ENCODE results near the gene B3GAT3. TPM values are rescaled to one million over a fixed set of nuclear protein-coding genes. Genes with fewer than 3 reads are reported as not detected.

B3GAT3 gene
- total RNA-seq, 2 experiments from 2014 or later, result 63.0 to 64.8 TPM

- ChIA-PET CTCF (interaction anchor here (1.5 to 1.9 kb wide), 2 partner anchors 13 to 14 kb away, joined by 4 to 6 read pairs; partner anchors contain the start of gene TUT1), POLR2A (interaction anchor here (1.0 to 4.3 kb wide), 2 partner anchors 13 to 61 kb away, joined by 3 to 23 read pairs; partner anchors contain the start of genes C11orf98, CSKMT and TUT1)
- H3K9me3 Mint-ChIP-seq (ENCODE audit: insufficient read depth), result no peaks in the 10 kb centered on the region
- H3K27ac Mint-ChIP-seq, result no peak overlapping the region
- no peak overlapping the region for H3K4me3 Mint-ChIP-seq
- H3K27me3 Mint-ChIP-seq (ENCODE audit: low read depth), result no peaks in the 10 kb centered on the region
- H3K36me3 Mint-ChIP-seq (ENCODE audit: low read depth), result peaks cover 69% of the 10 kb centered on the region
- ATAC-seq, result no peak
- no peak for DNase-seq
- H3K4me1 Mint-ChIP-seq (ENCODE audit: low read depth), result peaks cover 48% of the 10 kb centered on the region
Measured at GRCh38 chr11:62604460-62605120, 17.2 kb downstream of the B3GAT3 start.

- no peaks in the 10 kb centered on the region for H3K9me3 Mint-ChIP-seq (ENCODE audit: insufficient read depth)
- H3K36me3 Mint-ChIP-seq (ENCODE audit: low read depth), result peaks cover 69% of the 10 kb centered on the region
- DNase-seq, result no peak
- H3K27ac Mint-ChIP-seq, result peak overlapping the region; percentile 37
- no peak for ATAC-seq
- peaks cover 48% of the 10 kb centered on the region for H3K4me1 Mint-ChIP-seq (ENCODE audit: low read depth)
- CTCF ChIA-PET, result interaction anchor here (1.0 to 1.9 kb wide), 3 partner anchors 11 to 15 kb away, joined by 3 to 6 read pairs (median 4); partner anchors contain the start of gene TUT1
- POLR2A ChIA-PET, result interaction anchor here (1.0 to 4.3 kb wide), 3 partner anchors 12 to 238 kb away, joined by 3 to 23 read pairs (median 6); partner anchors contain the start of genes C11orf98, CSKMT and TUT1
- peak overlapping the region; percentile 34 for H3K4me3 Mint-ChIP-seq
- H3K27me3 Mint-ChIP-seq (ENCODE audit: low read depth), result no peaks in the 10 kb centered on the region
Measured at GRCh38 chr11:62603776-62604299, 17.9 kb downstream of the B3GAT3 start.

- DNase-seq, result no peak
- Mint-ChIP-seq H3K27me3 (ENCODE audit: low read depth) (no peaks in the 10 kb centered on the region), H3K4me1 (ENCODE audit: low read depth) (peaks cover 49% of the 10 kb centered on the region), H3K9me3 (ENCODE audit: insufficient read depth) (no peaks in the 10 kb centered on the region), H3K27ac (peak overlapping the region; percentile 41), H3K36me3 (ENCODE audit: low read depth) (peaks cover 72% of the 10 kb centered on the region), H3K4me3 (peak overlapping the region; percentile 34)
- ATAC-seq, result no peak
- ChIA-PET POLR2A (interaction anchor here (1.8 to 4.4 kb wide), 3 partner anchors 11 to 238 kb away, joined by 6 to 23 read pairs (median 23); partner anchors contain the start of genes C11orf98, CSKMT and TUT1), CTCF (interaction anchor here (1.0 to 1.9 kb wide), 3 partner anchors 10 to 16 kb away, joined by 3 to 6 read pairs (median 4); partner anchors contain the start of gene TUT1)
Measured at GRCh38 chr11:62603072-62603408, 18.7 kb downstream of the B3GAT3 start.

GRCh38 chr11:62602141-62603071 lies 19.4 kb downstream of the B3GAT3 start:
- peaks cover 72% of the 10 kb centered on the region for H3K36me3 Mint-ChIP-seq (ENCODE audit: low read depth)
- H3K27me3 Mint-ChIP-seq (ENCODE audit: low read depth), result no peaks in the 10 kb centered on the region
- CTCF ChIA-PET, result interaction anchor here (0.7 to 3.1 kb wide), 15 partner anchors 9 to 207 kb away, joined by 3 to 51 read pairs (median 4); partner anchors contain the start of genes B3GAT3, EML3, HNRNPUL2 and ROM1
- POLR2A ChIA-PET, result interaction anchor here (0.9 to 4.4 kb wide), 12 partner anchors 8 to 239 kb away, joined by 3 to 69 read pairs (median 6); partner anchors contain the start of genes C11orf98, CSKMT, EEF1G and HNRNPUL2
- H3K4me3 Mint-ChIP-seq, result peak overlapping the region; percentile 89
- peak overlapping the region; percentile 88 for H3K27ac Mint-ChIP-seq
- no peaks in the 10 kb centered on the region for H3K9me3 Mint-ChIP-seq (ENCODE audit: insufficient read depth)
- peak; percentile 35 for DNase-seq
- ATAC-seq, result no peak
- H3K4me1 Mint-ChIP-seq (ENCODE audit: low read depth), result peaks cover 49% of the 10 kb centered on the region

- CTCF ChIA-PET, result interaction anchor here (0.7 to 3.1 kb wide), 16 partner anchors 10 to 206 kb away, joined by 3 to 51 read pairs (median 4); partner anchors contain the start of genes B3GAT3, EML3, HNRNPUL2 and ROM1
- Mint-ChIP-seq H3K4me3 (peak within 1 kb of the TSS; percentile 89), H3K27me3 (ENCODE audit: low read depth) (no peaks in the 10 kb centered on the region), H3K4me1 (ENCODE audit: low read depth) (peaks cover 52% of the 10 kb centered on the region), H3K27ac (peak within 1 kb of the TSS; percentile 88), H3K36me3 (ENCODE audit: low read depth) (peaks cover 75% of the 10 kb centered on the region), H3K9me3 (ENCODE audit: insufficient read depth) (no peaks in the 10 kb centered on the region)
- DNase-seq, result peak; percentile 100
- ATAC-seq, result peak; percentile 88
- POLR2A ChIA-PET, result interaction anchor here (0.5 to 4.4 kb wide), 12 partner anchors 9 to 239 kb away, joined by 3 to 69 read pairs (median 5); partner anchors contain the start of genes C11orf98, CSKMT, EEF1G and HNRNPUL2
Measured at GRCh38 chr11:62601372-62602140, 20.2 kb downstream of the B3GAT3 start, which contains the start of gene MTA2. TSS of gene MTA2 (minus strand) at chr11:62601865. CDS start at chr11:62601450, 415 bp downstream.

- ChIA-PET POLR2A (interaction anchor here (0.6 to 4.4 kb wide), 13 partner anchors 9 to 280 kb away, joined by 3 to 69 read pairs (median 3); partner anchors contain the start of genes B3GAT3, C11orf98, CSKMT and EEF1G), CTCF (interaction anchor here (1.0 to 3.1 kb wide), 12 partner anchors 9 to 176 kb away, joined by 3 to 51 read pairs (median 4); partner anchors contain the start of genes B3GAT3, C11orf98, CSKMT and EML3)
- Mint-ChIP-seq H3K36me3 (ENCODE audit: low read depth) (peaks cover 75% of the 10 kb centered on the region), H3K9me3 (ENCODE audit: insufficient read depth) (no peaks in the 10 kb centered on the region), H3K27ac (peak overlapping the region; percentile 88), H3K4me3 (peak overlapping the region; percentile 89), H3K4me1 (ENCODE audit: low read depth) (peaks cover 54% of the 10 kb centered on the region), H3K27me3 (ENCODE audit: low read depth) (no peaks in the 10 kb centered on the region)
- ATAC-seq, result peak; percentile 15
- DNase-seq, result no peak
Measured at GRCh38 chr11:62601122-62601371, 20.7 kb downstream of the B3GAT3 start.

- H3K9me3 Mint-ChIP-seq (ENCODE audit: insufficient read depth), result no peaks in the 10 kb centered on the region
- DNase-seq (no peak), ATAC-seq (no peak)
- peak overlapping the region; percentile 88 for H3K27ac Mint-ChIP-seq
- H3K36me3 Mint-ChIP-seq (ENCODE audit: low read depth), result peaks cover 76% of the 10 kb centered on the region
- peaks cover 56% of the 10 kb centered on the region for H3K4me1 Mint-ChIP-seq (ENCODE audit: low read depth)
- POLR2A ChIA-PET, result interaction anchor here (0.6 to 4.4 kb wide), 12 partner anchors 9 to 280 kb away, joined by 3 to 69 read pairs (median 10); partner anchors contain the start of genes B3GAT3, C11orf98, CSKMT and EEF1G
- H3K4me3 Mint-ChIP-seq, result peak overlapping the region; percentile 89
- H3K27me3 Mint-ChIP-seq (ENCODE audit: low read depth), result no peaks in the 10 kb centered on the region
- CTCF ChIA-PET, result interaction anchor here (0.7 to 3.1 kb wide), 8 partner anchors 9 to 96 kb away, joined by 3 to 51 read pairs (median 4); partner anchors contain the start of genes C11orf98, CSKMT and TUT1
Measured at GRCh38 chr11:62600367-62601121, 21.2 kb downstream of the B3GAT3 start.

GRCh38 chr11:62599901-62600300 lies 21.9 kb downstream of the B3GAT3 start:
- Mint-ChIP-seq H3K9me3 (ENCODE audit: insufficient read depth) (no peaks in the 10 kb centered on the region), H3K36me3 (ENCODE audit: low read depth) (peaks cover 76% of the 10 kb centered on the region), H3K4me1 (ENCODE audit: low read depth) (peaks cover 58% of the 10 kb centered on the region), H3K4me3 (peak overlapping the region; percentile 89), H3K27me3 (ENCODE audit: low read depth) (no peaks in the 10 kb centered on the region), H3K27ac (peak overlapping the region; percentile 88)
- CTCF ChIA-PET, result interaction anchor here (0.7 to 3.1 kb wide), 10 partner anchors 8 to 175 kb away, joined by 3 to 51 read pairs (median 4); partner anchors contain the start of genes C11orf98, CSKMT, LBHD1 and TUT1
- POLR2A ChIA-PET, result interaction anchor here (0.6 to 4.4 kb wide), 11 partner anchors 8 to 241 kb away, joined by 3 to 69 read pairs (median 6); partner anchors contain the start of genes B3GAT3, C11orf98, CSKMT and EML3
- ATAC-seq (no peak), DNase-seq (no peak)

GRCh38 chr11:62599069-62599696 lies 22.6 kb downstream of the B3GAT3 start:
- ChIA-PET POLR2A (interaction anchor here (0.6 to 4.4 kb wide), 13 partner anchors 7 to 1681 kb away, joined by 3 to 69 read pairs (median 5); partner anchors contain the start of genes B3GAT3, C11orf98, CSKMT and EML3), CTCF (interaction anchor here (0.7 to 3.1 kb wide), 10 partner anchors 7 to 187 kb away, joined by 3 to 51 read pairs (median 4); partner anchors contain the start of genes C11orf98, CSKMT, LBHD1 and TUT1)
- Mint-ChIP-seq H3K27me3 (ENCODE audit: low read depth) (no peaks in the 10 kb centered on the region), H3K9me3 (ENCODE audit: insufficient read depth) (no peaks in the 10 kb centered on the region), H3K4me3 (peak overlapping the region; percentile 89), H3K36me3 (ENCODE audit: low read depth) (peaks cover 82% of the 10 kb centered on the region), H3K4me1 (ENCODE audit: low read depth) (peaks cover 62% of the 10 kb centered on the region), H3K27ac (peak overlapping the region; percentile 88)
- DNase-seq (peak; percentile 99), ATAC-seq (peak; percentile 78)

Measured in activated CD8-positive, alpha-beta T cell treated with anti-CD3 and anti-CD28 coated beads, Interleukin-2, amount 10 ng/mL, durations not matched to agents 7 days and 5 days (primary cell).